GM23248 (cell line): ENCODE measurements around the gene NFIA.

ENCODE experiments used
- EZH2 ChIP-seq: fragments of 200-600 bp; sonication (generic); IDR thresholded peaks from 2 replicates; pipeline ENCODE4 v1.6.1; 2018; ENCODE audit warnings: antibody characterized with exemption, mild to moderate bottlenecking; ENCODE audit not compliant: insufficient read depth, poor library complexity, severe bottlenecking
- EZH2phosphoT487 ChIP-seq: fragments of 200-600 bp; sonication (generic); IDR thresholded peaks from 2 replicates; pipeline ENCODE4 v1.6.1; 2018; ENCODE audit warnings: antibody characterized with exemption, moderate library complexity, mild to moderate bottlenecking, low read depth; ENCODE audit not compliant: insufficient read depth

DNA sequence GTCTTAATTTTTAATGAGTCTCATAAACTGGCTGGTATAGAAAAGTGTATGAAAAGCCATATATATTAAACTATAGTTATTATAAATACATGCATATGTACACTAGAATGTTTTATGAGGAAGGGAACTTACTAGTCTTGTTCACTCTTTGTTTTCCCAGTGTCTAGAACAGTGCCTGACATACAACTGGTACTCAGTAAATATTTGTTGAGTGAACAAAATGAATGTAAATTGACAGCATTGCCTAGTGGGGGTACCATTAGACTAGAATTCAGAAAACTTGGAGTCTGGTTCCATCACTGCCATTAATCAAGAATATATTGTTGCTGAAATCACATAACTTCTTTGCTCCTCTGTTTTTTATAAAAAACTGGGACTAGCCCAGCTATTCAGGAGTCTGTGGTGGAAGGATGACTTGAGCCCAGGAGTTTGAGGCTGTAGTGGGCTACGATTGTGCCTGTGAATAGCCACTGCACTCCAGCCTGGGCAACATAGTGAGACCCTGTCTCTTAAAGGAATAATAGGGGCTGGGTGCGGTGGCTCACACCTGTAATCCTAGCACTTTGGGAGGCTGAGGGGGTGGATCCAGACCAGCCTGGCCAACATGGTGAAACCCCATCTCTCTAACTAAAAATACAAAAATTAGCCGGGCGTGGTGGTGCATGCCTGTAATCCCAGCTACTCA is 51.1 kb downstream of the NFIA start:
- TF ChIP-seq EZH2 (no peak), EZH2phosphoT487 (no peak)
